K562 (cell line): ENCODE results near the gene ERC2.

Experiments
- CTCF ChIP-seq, 3 experiments: IDR thresholded peaks in 2 of 3; conservative IDR thresholded peaks in 1 of 3; 2 replicates each; pipeline ENCODE4 v1.5.1; 2011 to 2012; ENCODE audit warnings: low read length in 3 of 3, mild to moderate bottlenecking in 3 of 3, control low read depth in 2 of 3, improper control_type of control experiment in 1 of 3, inconsistent platforms in 1 of 3, low read depth in 1 of 3, mixed read lengths in 1 of 3, moderate library complexity in 1 of 3; ENCODE audit not compliant: insufficient read depth in 2 of 3
- EZH2 ChIP-seq: IDR thresholded peaks from 2 replicates; pipeline ENCODE4 v1.6.1; 2012; ENCODE audit warnings: low read depth, mild to moderate bottlenecking, inconsistent platforms, low read length, borderline replicate concordance
- POLR2A ChIP-seq: fragments of 450-650 bp; conservative IDR thresholded peaks from 2 replicates; pipeline ENCODE4 v1.6.1; 2016

- no peak for TF ChIP-seq POLR2A
- TF ChIP-seq CTCF (IDR thresholded peaks at IDR 0.05 in 2 of 3, conservative IDR thresholded peaks at IDR 0.05 in 1 of 3; ENCODE audit: insufficient read depth in 2 of 3, low read depth in 1 of 3, low read length in 3 of 3): no peak; a peak in 2 of 6 replicates
- no peak for TF ChIP-seq EZH2
These were observed 425.8 kb downstream of the ERC2 start for GRCh38 chr3:56042326-56042951.
